DND-41 (cell line): ENCODE data around the gene HFM1.

ENCODE experiments used
- ATAC-seq: fragments of 200-7000 bp; cut with Tn5 transposase; 3 replicates; pipeline ENCODE4 v1.9.1; 2021; ENCODE audit warnings: low read depth; ENCODE audit not compliant: insufficient read depth
- DNase-seq: peaks from one replicate; pipeline ENCODE4 v3.0.0-alpha.2; 2020
- H2AFZ ChIP-seq: 2 replicates; pipeline ENCODE4 v1.6.0; 2012; ENCODE audit warnings: low read depth, low read length
- H3K27ac ChIP-seq: 2 replicates; pipeline ENCODE4 v1.5.1; 2012; ENCODE audit warnings: low read length, inconsistent platforms
- H3K27me3 ChIP-seq: fragments of 200-600 bp; sonication (generic); 2 replicates; pipeline ENCODE4 v1.6.0; 2012; ENCODE audit warnings: low read length, mild to moderate bottlenecking, inconsistent platforms; ENCODE audit not compliant: insufficient read depth, poor library complexity
- H3K36me3 ChIP-seq: 2 replicates; pipeline ENCODE4 v1.5.1; 2012; ENCODE audit warnings: low read length, inconsistent platforms; ENCODE audit not compliant: insufficient read depth
- H3K4me1 ChIP-seq: 2 replicates; pipeline ENCODE4 v1.5.1; 2012; ENCODE audit warnings: mild to moderate bottlenecking, low read length; ENCODE audit not compliant: insufficient read depth
- H3K4me2 ChIP-seq: 2 replicates; pipeline ENCODE4 v1.6.0; 2012; ENCODE audit warnings: mild to moderate bottlenecking, moderate library complexity, low read length, inconsistent platforms; ENCODE audit not compliant: insufficient read depth
- H3K4me3 ChIP-seq, 2 experiments: fragments of 200-600 bp in 1 of 2; shearing (Covaris generic) in 1 of 2; 2 replicates each; pipeline ENCODE4 v1.5.1; 2012 to 2016; ENCODE audit warnings: inconsistent platforms in 2 of 2, low read length in 2 of 2, mild to moderate bottlenecking in 2 of 2, low read depth in 1 of 2, moderate library complexity in 1 of 2
- H3K79me2 ChIP-seq: 2 replicates; pipeline ENCODE4 v1.6.0; 2012; ENCODE audit warnings: low read length, inconsistent platforms; ENCODE audit not compliant: insufficient read depth
- H3K9ac ChIP-seq: 2 replicates; pipeline ENCODE4 v1.6.0; 2012; ENCODE audit warnings: low read depth, mild to moderate bottlenecking, inconsistent platforms, low read length, moderate library complexity
- H3K9me3 ChIP-seq: 2 replicates; pipeline ENCODE4 v1.5.1; 2012; ENCODE audit warnings: low read length, moderate library complexity, mild to moderate bottlenecking, inconsistent platforms; ENCODE audit not compliant: insufficient read depth, severe bottlenecking
- H4K20me1 ChIP-seq: 2 replicates; pipeline ENCODE4 v1.6.0; 2012; ENCODE audit warnings: low read length; ENCODE audit not compliant: insufficient read depth
- CTCF ChIP-seq: IDR thresholded peaks from 2 replicates; pipeline ENCODE4 v1.5.1; 2012; ENCODE audit warnings: borderline replicate concordance, low read length, moderate library complexity, mild to moderate bottlenecking; ENCODE audit not compliant: poor library complexity, severe bottlenecking; ENCODE audit errors: extremely low read depth
- EZH2 ChIP-seq: IDR thresholded peaks from 3 replicates; pipeline ENCODE4 v1.6.1; 2012; ENCODE audit warnings: borderline replicate concordance, low read depth, mild to moderate bottlenecking, moderate library complexity, low read length, inconsistent platforms; ENCODE audit not compliant: severe bottlenecking

The HFM1 gene

GRCh38 chr1:91283421-91283726 is 121.3 kb downstream of the HFM1 start:
- Histone ChIP-seq H3K4me2 (no peak overlapping the region), H3K27me3 (no peaks in the 10 kb centered on the region), H3K27ac (no peak overlapping the region), H4K20me1 (no peaks in the 10 kb centered on the region), H3K36me3 (no peaks in the 10 kb centered on the region), H2AFZ (no peak overlapping the region), H3K4me1 (no peaks in the 10 kb centered on the region), H3K4me3 (no peak overlapping the region), H3K79me2 (no peaks in the 10 kb centered on the region), H3K9me3 (no peaks in the 10 kb centered on the region), H3K9ac (no peak overlapping the region)
- ATAC-seq = no peak
- TF ChIP-seq CTCF (no peak), EZH2 (no peak)
- DNase-seq = no peak

GRCh38 chr1:91282695-91283420 is 121.8 kb downstream of the HFM1 start:
- H3K4me2 ChIP-seq = no peak overlapping the region
- H3K4me3 ChIP-seq = no peak overlapping the region
- no peaks in the 10 kb centered on the region for H3K79me2 ChIP-seq
- TF ChIP-seq EZH2 (no peak), CTCF (peak; percentile 84)
- H3K27me3 ChIP-seq = no peaks in the 10 kb centered on the region
- no peak overlapping the region for H2AFZ ChIP-seq
- peak; percentile 55 for DNase-seq
- H3K9ac ChIP-seq = no peak overlapping the region
- H4K20me1 ChIP-seq = no peaks in the 10 kb centered on the region
- ATAC-seq = peak; percentile 72
- H3K9me3 ChIP-seq = no peaks in the 10 kb centered on the region
- no peaks in the 10 kb centered on the region for H3K36me3 ChIP-seq
- H3K27ac ChIP-seq = no peak overlapping the region
- no peaks in the 10 kb centered on the region for H3K4me1 ChIP-seq

- Histone ChIP-seq H3K4me2 (no peak overlapping the region), H2AFZ (no peak overlapping the region), H3K27me3 (no peaks in the 10 kb centered on the region), H3K4me1 (no peaks in the 10 kb centered on the region), H3K27ac (no peak overlapping the region), H3K79me2 (no peaks in the 10 kb centered on the region), H3K36me3 (no peaks in the 10 kb centered on the region), H4K20me1 (no peaks in the 10 kb centered on the region), H3K9me3 (no peaks in the 10 kb centered on the region), H3K4me3 (no peak overlapping the region), H3K9ac (no peak overlapping the region)
- DNase-seq (no peak), ATAC-seq (no peak)
- no peak for TF ChIP-seq EZH2
- no peak for TF ChIP-seq CTCF
These were observed 122.9 kb downstream of the HFM1 start for GRCh38 chr1:91281782-91282181.

- Histone ChIP-seq H3K9ac (no peak overlapping the region), H3K4me2 (no peak overlapping the region), H3K27me3 (no peaks in the 10 kb centered on the region), H3K9me3 (no peaks in the 10 kb centered on the region), H3K4me3 (no peak overlapping the region), H2AFZ (no peak overlapping the region), H3K79me2 (no peaks in the 10 kb centered on the region), H3K36me3 (no peaks in the 10 kb centered on the region), H3K27ac (no peak overlapping the region), H3K4me1 (no peaks in the 10 kb centered on the region), H4K20me1 (no peaks in the 10 kb centered on the region)
- no peak for ATAC-seq
- no peak for DNase-seq
- TF ChIP-seq CTCF = peak; percentile 51
- TF ChIP-seq EZH2 = no peak
These were observed 125.9 kb downstream of the HFM1 start for GRCh38 chr1:91278754-91279153.
